Measurements from ENCODE around the gene IL1RL1.
A peak's percentile ranks its signal among the peaks of the same experiment; 100 is the strongest.

The IL1RL1 gene

DNA sequence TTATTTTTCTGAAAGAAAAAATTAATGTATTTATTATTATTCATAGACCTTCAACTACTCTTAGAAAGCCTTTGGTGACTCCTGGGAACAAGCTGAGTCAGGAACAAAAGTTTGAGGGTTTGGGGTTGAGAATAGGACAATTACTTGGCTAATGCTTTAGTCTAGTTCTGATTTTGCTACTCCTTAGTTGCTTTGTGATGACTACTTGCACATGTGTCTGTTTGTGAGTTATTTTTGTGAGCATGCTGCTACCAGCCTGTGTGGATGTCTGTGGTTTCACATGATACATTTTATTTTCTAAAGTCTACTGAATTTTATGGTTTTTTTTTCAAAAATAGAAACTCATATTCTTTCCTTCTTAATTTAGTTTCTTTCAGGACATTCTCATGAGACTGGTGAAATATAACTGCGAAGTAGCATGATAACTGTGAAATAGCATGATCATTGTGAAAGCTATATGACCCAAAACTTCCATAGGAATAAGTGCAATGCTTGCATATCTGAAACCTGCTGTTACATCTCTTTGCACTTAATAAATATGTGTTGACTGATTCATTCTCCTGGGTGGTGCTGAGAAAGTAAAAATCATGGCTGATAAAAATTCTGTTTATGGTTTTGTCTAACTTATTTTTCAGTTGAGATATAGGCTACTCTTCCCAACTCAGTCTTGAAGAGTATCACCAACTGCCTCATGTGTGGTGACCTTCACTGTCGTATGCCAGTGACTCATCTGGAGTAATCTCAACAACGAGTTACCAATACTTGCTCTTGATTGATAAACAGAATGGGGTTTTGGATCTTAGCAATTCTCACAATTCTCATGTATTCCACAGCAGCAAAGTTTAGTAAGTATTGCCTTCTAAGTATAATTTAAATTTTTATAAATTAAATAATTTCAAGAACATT, 26.4 kb downstream of the IL1RL1 start:
- no peak for DNase-seq

DNA sequence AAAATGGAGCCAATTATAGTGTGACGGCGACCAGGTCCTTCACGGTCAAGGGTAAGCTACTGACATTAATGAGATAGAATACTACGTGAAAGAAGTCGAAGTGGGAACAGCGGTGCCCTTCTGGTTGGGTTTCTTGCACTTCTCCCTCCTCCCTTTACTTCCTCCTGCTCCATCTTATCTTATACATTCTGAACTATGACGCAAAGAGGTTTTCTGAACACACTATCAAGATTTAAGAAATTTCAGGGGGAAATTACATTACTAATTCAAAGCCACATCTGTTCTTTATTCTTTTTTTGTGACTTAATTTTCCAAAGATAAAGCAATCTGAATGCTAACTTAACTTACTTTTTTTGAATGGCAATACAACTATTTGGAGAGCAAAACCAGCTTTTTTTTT, 29.4 kb downstream of the IL1RL1 start:
- no peak for DNase-seq

DNA sequence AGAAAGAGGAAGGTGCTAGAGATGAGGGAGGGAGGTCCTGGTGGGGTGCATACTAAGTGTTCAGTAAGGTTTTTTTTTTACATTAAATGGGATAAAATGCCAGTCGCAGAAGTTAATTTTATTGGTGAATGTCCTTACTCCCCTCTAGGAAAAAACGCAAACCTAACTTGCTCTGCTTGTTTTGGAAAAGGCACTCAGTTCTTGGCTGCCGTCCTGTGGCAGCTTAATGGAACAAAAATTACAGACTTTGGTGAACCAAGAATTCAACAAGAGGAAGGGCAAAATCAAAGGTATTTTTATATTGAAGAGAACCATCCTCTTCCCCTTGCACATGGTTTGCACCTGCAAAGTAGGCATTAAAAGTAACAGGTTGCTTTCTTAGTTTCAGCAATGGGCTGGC, 31.5 kb downstream of the IL1RL1 start:
- DNase-seq, result no peak

GRCh38 chr2:102344397-102344796, 33.0 kb downstream of the IL1RL1 start:
- DNase-seq, result no peak

- DNase-seq, result no peak
Measured at GRCh38 chr2:102345329-102345920, 34.1 kb downstream of the IL1RL1 start.

- no peak for DNase-seq
Measured at GRCh38 chr2:102346381-102347130, 35.2 kb downstream of the IL1RL1 start.

GRCh38 chr2:102350137-102350793, 38.9 kb downstream of the IL1RL1 start:
- DNase-seq, result no peak

DNA sequence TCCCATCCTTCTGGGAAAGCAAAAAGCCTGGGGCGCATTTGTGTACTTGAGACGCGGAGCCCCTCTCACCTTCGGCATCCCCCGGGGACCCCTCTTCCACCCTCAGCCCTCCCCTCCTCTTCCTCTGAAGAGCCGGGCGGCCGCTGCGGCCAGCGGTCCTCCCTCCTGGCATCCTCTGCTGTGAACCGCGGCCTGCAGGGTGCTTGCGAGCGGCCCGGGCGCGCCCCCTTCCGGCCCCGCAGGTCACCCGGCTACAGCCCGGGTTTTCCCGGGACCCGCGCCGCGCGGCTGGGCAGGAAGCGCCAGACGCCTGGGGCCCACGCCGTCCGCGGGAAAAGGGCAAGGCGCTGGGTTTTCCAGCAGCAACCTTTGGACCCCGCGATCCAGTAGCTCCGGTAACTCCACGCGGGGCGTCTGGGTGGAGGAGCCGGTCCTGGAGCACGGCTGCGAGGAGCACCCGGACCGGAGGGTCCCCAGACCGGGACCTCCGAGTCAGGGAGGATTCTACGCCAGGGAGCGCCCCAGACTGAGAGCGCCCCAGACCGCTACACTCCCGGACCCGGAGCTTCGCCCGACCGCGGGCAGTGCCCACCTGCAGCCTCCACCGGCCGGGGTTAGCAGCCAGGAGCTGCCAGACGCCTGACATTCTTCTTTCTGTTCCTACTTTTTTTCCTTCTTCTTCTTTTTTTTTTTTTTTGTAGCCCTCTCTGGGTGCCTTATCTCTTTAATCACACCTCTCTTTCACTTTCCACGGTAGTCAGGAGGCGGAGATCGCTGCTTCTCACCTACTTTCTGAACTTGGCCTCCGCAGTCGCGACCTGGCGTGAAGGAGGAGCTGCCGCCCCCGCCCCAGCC, 44.4 kb downstream of the IL1RL1 start, which contains the start of gene IL18R1:
Gene IL18R1, plus strand, starts transcription at position 271 of the 855 bp plus-strand sequence. CDS start 6,865 bp downstream, outside the sequence.
- peak; percentile 47 for DNase-seq

DNA sequence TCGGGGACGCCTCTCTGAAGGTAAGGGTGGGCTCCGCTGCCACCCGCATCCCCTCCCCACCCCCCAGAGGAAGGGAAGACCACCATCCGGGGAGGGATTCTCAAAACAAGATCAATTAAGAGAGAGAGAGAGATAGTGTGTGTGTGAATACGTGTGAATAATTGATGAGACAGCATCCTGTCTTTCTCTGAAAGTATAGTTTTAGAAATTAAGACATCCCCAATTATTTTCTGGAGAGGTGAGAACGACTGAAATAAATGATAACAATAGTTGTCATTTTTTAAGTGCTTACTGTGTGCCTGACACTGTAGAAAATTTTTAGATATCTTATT, 45.0 kb downstream of the IL1RL1 start:
- no peak for DNase-seq

DNA sequence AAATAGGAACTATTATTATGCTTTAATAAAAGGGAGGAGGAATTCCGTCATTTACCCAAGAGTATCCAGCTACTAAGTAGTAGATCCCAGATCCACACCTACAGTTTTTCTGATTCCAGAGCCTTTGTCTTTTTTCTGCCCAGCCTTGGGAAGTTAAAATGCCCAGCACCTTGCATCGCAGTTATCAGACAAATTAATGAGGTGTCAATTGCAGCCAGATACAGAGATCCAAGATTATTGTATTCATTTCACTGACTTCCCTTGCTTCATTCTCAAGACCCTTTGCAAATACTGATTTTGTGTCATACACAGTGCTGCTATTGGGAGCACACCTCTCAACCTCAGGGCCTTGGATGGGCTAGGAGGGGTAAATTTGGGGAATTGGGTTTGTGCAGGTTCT, 45.4 kb downstream of the IL1RL1 start:
- no peak for DNase-seq

DNA sequence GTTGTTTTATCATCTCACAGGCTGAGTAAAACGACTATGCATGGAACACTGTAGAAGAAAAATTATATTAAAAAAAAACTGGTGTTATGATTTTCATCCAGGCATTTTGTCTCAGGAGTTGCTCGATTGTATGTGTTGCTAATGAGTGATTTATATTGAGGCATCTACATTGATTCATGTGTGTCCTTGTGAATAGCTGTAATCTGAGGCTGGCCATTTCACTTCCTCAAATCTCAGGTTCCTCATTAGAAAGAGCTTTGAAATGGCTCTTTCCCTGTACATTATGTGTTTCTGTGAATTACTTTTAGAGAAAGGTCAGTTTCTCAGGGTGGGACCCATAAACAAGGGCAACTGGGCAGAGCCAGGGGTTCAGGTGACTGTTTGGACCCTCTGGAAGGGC, 46.6 kb downstream of the IL1RL1 start:
- no peak for DNase-seq

DNA sequence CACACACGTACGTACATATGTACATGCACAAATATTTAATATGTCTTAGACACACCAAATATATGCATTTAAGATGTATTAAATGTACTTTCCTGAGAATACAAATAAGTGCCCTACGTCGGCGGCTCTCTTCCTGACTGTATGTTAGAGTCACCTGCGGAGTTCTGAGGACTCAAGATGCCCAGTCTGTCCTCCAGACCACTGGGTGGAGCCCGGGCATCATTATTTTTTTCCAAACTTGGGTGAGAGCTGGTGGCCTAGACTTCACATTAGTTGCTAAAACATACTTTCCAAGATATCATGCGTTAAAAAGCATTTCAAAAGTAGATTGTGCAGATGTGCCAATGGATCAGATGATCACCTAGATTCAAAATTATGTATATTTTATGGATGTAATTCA, 47.1 kb downstream of the IL1RL1 start:
- DNase-seq, result no peak

- no peak for DNase-seq
Measured at GRCh38 chr2:102359527-102359926, 48.2 kb downstream of the IL1RL1 start.

DNA sequence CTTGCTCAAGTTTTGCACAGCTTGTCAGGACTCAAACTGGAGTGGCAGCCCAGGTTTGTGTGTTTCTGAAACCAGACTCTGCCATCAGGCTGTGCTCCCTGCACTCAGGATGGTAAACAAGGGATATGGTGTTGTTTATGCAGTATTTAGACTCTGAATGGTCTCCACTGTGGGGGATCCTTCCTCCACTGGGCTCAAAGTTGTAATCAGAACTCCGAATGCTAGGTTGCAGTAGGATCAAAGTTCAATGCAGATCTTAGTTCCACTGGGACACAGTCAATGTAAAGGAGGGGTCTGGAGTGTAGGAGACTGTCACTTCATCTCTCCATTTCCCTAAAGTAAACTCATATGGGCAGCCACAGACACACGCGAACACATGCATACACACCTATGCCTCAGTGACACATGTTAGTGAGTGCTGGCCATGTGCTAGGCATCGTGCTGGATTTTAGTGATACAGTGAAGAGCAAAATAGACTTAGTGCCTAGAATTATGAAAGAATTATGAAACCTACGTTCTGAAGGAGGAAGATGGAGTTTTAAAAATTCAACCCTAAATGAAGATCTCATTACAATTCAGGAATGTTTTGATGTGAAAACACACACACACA, 50.4 kb downstream of the IL1RL1 start:
- no peak for DNase-seq

GRCh38 chr2:102365763-102366162, 54.4 kb downstream of the IL1RL1 start:
- no peak for DNase-seq

DNA sequence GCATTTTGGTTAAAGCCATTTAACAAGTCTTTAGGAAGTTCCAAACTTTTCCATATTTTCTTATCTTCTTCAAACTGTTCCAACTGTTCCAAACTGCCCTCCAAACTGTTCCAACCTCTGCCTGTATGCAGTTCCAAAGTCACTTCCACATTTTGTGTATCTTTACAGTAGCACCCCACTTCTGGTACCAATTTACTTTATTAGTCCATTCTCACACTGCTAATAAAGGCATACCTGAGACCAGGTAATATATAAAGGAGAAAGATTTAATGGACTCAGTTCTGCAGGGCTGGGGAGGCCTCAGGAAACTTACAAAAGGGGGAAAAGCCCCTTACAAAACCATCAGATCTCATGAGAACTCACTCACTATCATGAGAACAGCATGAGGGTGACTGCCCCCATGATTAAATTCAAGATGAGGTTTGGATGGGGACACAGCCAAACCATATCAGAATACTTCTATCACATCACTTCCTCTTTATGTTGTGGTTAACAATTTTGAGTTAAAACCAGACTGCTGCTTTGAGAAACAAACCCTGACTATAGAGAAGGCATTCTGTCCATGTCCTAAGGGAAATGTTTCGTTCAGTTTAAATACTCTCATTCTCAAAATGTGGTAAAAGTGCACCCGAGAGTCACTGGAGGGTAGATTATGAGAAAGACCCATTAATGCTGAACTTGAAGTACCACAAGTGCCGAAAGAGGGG, 55.2 kb downstream of the IL1RL1 start:
- DNase-seq, result no peak

DNA sequence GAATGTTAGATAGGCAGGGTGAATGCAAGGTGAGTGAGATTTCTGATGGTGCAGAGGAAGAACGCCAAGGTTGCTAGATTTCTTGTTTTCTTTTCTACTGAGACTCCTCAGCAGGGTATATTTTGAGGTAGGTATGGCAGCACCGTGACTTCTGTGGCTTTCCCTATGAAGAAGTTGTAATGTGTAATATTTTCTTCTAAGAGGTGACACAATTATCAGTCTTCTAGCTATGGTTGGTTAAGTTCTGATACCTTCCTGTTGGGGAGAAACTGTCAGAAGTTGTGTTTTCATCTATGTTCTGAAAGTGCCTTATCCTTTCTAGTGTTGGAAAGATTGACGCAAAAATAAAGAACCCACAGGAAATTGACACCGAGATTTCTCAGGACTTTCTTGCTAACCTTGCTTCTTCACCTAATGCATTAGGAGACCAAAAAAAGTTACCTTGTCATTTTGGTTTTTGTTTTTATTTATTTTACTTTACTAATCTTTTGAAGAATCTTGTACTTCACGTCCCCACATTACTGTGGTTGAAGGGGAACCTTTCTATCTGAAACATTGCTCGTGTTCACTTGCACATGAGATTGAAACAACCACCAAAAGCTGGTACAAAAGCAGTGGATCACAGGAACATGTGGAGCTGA, 56.1 kb downstream of the IL1RL1 start:
- DNase-seq, result no peak

DNA sequence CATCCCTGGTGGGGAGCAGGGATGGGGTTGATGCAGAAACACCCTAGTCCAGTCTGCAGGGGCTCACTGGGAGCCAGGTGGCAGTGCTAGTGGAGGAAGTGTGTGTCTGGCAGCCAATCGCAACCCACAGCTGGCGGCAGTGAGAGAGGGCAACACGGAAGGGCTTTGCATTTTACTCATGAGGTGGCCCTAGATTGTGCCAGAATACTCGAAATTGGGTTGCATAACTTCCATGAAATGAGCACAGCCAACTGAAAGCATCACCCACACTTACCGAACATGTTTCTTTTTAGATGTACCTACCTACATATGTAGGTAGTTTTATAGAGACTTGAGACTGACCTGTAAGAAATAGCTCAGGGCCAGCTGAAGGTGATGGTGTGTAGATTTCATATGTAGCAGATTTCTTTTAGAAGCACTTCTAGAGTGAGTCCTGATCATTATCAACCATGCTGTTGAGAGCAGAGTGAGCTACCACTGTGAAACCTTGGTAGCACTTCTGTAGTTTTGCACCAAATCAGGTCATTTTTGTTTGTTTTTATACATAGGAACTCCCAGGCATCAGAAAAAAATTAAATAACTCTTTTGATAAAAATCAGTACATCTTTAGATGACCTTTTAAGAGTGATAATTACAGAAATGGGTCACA, 57.2 kb downstream of the IL1RL1 start:
- DNase-seq, result no peak

GRCh38 chr2:102369866-102370265, 58.5 kb downstream of the IL1RL1 start:
- DNase-seq, result no peak

DNA sequence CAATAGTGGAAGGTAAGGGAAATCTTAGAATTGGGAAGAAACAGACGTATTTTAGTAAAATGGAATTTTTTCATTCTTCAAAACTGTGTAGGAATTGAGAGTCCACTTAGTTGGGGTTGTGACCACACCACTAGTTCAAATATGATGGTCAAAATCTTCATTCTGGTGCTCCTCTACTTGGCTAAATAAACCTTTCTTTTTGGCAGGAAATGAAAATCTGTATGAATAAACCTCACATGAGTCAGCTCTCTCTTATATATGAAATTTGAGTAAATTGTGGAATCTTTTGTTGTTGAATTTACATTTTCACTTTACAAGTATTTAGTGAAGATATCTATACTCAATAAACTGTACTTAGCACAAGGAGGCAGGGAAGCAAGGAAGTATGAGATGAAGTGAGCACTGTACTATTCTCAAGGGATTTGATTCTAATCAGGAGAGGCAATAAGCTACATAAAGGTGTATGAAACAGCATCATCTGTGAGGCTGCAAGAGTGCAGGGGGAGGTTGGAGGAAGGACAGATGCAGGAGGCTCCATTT, 64.8 kb downstream of the IL1RL1 start:
- no peak for DNase-seq
